GM12892 (cell line): ENCODE data around the gene MACROD2.

ENCODE experiments used
- DNase-seq: peaks from one replicate; pipeline ENCODE4 v3.0.0; 2011; ENCODE audit not compliant: insufficient read length
- FAIRE-seq: peaks from 2 replicates; lab custom pipeline; 2011; peaks lifted over from hg19 to GRCh38; lab: Jason Lieb, UNC
- POLR2A ChIP-seq: IDR thresholded peaks from 2 replicates; pipeline ENCODE4 v1.6.1; 2011; ENCODE audit warnings: low read depth, low read length, control low read depth
- POLR2AphosphoS5 ChIP-seq: IDR thresholded peaks from 2 replicates; pipeline ENCODE4 v1.6.1; 2011; ENCODE audit warnings: low read depth, low read length, control low read depth
- TAF1 ChIP-seq: IDR thresholded peaks from 2 replicates; pipeline ENCODE4 v1.6.1; 2011; ENCODE audit warnings: low read depth, mild to moderate bottlenecking, control low read depth, low read length, borderline replicate concordance

Gene MACROD2

DNA sequence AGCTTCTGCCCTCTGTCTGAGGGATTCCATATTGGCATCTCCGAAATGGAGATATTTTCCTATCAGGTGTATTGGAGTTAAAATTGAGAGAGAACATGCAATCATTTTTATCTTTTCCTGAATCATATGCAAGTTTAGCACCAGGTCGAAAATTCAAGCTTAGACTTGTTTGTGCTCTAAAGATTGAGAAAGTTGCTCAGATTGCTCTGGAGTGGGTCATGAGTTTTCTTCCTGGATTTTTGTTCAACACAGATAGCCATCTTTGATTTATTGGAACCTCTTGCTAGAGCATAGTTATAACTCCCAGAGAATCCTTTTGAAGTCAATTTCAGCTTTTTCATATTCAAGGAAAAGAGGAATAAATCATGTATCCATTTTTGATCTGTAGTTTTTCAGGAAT lies 715.6 kb downstream of the MACROD2 start:
- no peak for TF ChIP-seq POLR2AphosphoS5
- no peak for TF ChIP-seq TAF1
- no peak for TF ChIP-seq POLR2A
- FAIRE-seq (no peak), DNase-seq (no peak)

- DNase-seq (no peak), FAIRE-seq (no peak)
- TF ChIP-seq POLR2A (no peak), TAF1 (no peak), POLR2AphosphoS5 (no peak)
These were observed 716.3 kb downstream of the MACROD2 start for GRCh38 chr20:14711652-14712051.

- no peak for FAIRE-seq
- DNase-seq = no peak
- TF ChIP-seq POLR2A = no peak
These were observed 717.0 kb downstream of the MACROD2 start for GRCh38 chr20:14712302-14712739.

DNA sequence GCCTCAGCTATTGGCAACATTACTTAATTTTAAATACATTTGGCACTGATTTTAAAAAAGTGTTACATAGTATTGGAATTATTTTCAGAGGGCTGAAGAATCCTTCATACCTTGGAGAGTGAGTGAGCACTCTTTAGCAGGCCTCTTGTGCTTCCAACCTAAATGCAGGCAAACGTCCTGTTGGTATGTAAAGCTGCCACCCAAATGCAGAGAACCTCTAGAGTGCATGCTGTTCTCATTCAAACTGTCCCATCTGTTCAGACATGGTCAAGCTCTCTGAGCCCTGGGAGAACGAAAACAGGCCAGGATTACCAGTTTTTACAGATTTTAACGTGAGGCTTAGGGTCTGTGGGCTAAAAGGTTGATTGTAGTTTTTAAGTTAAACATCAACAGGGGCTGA lies 720.1 kb downstream of the MACROD2 start:
- TF ChIP-seq POLR2AphosphoS5 (no peak), POLR2A (no peak), TAF1 (no peak)
- DNase-seq (no peak), FAIRE-seq (no peak)

DNA sequence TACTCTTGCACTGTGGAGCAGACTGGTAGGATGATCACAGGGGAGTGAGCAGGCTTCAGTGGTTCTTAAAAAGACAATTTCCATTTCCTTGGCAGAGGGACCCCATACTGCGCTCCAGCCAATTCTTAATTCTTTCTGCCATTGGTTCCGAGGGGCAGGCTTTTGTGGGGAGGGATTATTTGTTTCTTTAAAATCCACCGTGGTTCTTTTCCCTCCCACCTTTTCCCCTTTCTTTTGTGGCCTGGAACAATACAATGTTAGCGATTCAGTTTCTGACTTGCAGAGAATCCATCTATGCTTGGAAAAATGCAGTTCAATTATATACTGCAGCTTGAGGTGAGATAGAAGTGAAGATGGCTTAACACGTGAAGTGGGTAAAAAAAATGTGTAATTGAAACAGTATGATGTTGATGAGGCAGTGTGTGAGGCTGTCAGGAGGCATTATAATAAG lies 721.1 kb downstream of the MACROD2 start:
- TF ChIP-seq TAF1 (no peak), POLR2A (no peak), POLR2AphosphoS5 (no peak)
- no peak for DNase-seq
- FAIRE-seq = no peak

GRCh38 chr20:14717134-14717999 lies 722.1 kb downstream of the MACROD2 start:
- DNase-seq (no peak), FAIRE-seq (no peak)
- TF ChIP-seq POLR2AphosphoS5 (no peak), POLR2A (no peak), TAF1 (no peak)

- FAIRE-seq = no peak
- TF ChIP-seq POLR2A (no peak), POLR2AphosphoS5 (no peak), TAF1 (no peak)
- DNase-seq = no peak
These were observed 724.9 kb downstream of the MACROD2 start for GRCh38 chr20:14720251-14720650.

- no peak for TF ChIP-seq POLR2AphosphoS5
- no peak for TF ChIP-seq TAF1
- TF ChIP-seq POLR2A = no peak
- FAIRE-seq (no peak), DNase-seq (no peak)
These were observed 726.7 kb downstream of the MACROD2 start for GRCh38 chr20:14721926-14722452.

- TF ChIP-seq POLR2AphosphoS5 (no peak), TAF1 (no peak), POLR2A (no peak)
- DNase-seq (no peak), FAIRE-seq (peak; percentile 74)
These were observed 728.3 kb downstream of the MACROD2 start for GRCh38 chr20:14723614-14724013.

DNA sequence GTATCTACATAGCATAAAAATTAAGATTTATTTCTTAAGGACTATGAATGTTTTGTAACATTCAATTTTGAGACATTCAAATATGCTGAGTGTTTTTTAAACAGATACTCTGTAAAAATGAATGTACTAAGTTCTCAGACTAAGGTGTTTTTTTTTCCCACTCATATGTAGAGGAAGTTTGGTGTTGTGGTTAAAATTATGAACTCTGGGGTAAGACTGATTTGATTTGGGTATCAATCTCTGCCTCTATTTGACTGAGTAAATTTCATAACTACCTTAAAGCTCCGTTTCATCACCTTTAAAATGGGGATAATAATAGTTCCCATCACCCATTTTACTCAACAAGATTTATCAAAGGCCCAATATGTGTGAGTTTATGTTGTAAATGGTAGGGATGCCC lies 728.7 kb downstream of the MACROD2 start:
- no peak for DNase-seq
- no peak for FAIRE-seq
- no peak for TF ChIP-seq POLR2A
- no peak for TF ChIP-seq POLR2AphosphoS5
- TF ChIP-seq TAF1 = no peak

DNA sequence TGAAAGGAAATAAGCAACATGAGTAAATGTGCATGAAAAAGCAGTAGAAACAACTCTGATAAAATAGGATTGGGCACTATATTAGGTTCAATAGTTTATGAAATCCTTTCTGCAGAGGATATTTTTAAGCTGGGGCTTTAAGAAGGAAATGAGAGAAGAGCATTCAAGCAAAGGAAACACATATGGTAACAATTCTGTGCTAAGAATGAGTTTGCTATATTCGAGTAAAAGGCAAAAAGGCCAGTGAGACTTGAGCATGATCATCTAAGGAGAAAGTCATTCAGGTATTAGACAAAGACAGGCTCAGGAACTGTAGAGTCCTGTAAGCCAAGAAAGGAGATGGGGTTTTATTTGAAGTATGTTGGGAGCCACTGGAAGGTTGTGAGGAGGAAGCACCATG lies 729.2 kb downstream of the MACROD2 start:
- DNase-seq (no peak), FAIRE-seq (peak; percentile 69)
- TF ChIP-seq POLR2A (no peak), POLR2AphosphoS5 (no peak), TAF1 (no peak)

DNA sequence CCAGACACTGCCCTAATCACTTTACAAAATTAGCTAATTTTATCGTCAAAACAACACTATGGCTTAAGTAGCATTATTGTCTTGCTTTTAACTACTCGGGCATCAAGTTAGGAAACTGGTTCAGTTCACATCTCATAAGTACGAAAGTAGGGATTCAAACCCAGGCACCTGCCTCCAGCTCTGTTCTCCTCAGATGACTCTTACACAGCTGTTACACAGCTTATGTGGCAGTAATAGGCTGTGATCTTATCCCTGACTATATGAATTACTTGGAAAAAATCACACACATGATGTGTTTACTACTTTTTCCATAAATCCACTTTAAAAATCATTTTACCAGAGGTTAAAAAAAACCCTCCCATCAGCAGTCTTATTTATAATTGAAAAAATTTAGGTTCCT lies 731.3 kb downstream of the MACROD2 start:
- no peak for TF ChIP-seq POLR2A
- TF ChIP-seq TAF1 = no peak
- TF ChIP-seq POLR2AphosphoS5 = no peak
- FAIRE-seq (no peak), DNase-seq (no peak)
